Inferior parietal cortex (tissue), 1 donor: ENCODE data around the gene ADSL.

Source experiments
- DNase-seq: peaks from one replicate; pipeline ENCODE4 v3.0.0-alpha.2; 2016; ENCODE audit errors: extremely low spot score

Gene ADSL

DNA sequence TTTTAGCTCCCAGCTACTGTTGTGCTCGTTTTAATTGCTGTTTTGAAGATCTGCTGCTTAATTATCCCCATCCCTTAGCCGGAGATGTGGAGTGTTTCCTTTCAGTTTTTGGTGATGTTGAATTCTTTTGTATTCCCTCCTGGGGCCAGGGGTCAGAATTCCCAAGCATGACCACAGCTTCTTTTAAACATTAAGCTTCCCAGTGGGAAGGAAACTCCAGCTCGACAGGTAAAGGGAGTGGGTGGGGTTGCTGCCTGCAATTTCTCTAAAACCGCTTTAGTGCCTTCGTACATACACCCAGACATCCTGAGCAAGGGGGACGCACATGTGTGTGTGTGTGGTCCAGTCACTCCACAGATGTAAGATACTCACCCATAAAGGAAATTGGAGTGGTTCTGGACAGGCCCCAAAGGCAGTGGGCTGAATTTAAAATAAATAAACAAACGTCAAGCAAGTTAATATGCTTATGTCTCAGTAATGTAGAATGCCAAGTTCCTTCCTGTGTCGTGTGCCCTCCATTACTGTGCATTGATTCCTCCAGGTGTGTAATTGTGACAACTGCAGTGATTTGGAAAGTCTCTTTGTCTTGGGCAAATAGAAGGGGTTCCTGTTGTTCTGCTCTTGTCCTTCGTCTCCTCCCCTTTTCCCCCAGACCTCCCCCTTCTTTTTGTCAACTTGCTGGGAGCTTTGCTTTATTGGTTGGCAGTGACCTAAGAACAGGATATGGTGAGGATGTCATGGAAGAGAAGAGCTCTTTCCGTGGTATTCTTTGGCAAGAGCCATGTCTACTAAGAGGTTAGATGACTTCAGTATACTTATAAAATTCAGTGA, 19.2 kb upstream of the ADSL start:
- no peak for DNase-seq

DNA sequence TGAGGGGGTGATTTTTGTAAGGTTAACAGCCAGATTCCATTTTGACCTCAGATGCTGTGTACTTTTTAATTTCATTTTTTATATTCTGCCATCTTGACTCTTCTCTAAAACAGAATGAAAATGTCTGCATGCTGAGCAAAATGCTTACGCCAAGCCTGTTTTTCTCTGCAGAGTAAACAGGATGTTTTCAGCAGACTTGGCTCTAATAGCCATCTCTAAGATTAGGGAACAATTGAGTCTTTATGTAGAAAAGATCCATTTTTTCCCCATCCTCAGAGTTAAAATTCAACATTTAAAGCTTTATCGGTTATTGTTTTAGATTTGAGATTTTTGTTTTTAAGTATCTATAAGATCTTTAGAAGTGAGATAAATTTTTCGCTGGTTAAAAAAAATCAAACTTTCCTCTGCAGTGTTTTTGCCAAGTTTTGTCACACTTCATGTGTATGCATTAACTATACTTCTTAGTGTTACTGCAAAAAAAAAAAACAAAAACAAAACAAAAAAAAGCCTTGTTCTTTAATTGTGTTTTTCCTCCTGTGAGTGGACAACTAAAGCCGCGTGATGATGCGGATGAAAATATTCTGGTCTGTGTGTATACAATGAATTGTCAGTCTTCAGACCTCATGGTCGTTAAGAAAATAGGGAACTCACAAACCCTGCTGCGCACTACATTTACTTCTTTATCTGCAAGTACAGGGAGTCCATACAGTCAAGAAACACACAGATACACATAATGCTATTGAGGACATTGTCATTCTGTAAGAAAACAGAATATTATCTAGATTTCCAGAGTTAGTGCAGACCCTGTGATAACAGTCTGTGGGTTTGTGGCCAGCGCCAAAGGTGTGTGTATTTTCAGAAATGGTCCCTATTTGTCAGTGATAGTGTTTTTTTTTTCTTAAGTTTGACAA, 17.5 kb upstream of the ADSL start:
- DNase-seq: peak; percentile 57

DNA sequence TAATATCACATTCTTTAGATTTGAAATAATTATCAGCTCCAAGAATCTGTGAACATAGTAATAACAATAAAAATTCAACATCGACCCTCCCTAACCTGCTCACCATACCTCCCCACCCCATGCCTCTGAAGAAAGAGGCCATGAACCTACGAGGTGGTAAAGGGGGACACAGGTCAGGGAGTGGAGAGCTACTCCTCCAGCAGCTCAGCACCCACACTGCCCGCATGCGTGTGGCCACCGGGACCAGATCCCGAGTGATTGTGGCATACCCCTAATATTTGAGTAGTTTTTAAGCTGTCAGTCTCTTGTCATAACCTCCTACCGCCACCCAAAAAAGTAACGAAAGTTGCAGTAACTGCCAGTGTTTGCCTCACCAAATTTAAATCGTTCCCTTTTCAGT, 16.8 kb upstream of the ADSL start:
- no peak for DNase-seq

DNA sequence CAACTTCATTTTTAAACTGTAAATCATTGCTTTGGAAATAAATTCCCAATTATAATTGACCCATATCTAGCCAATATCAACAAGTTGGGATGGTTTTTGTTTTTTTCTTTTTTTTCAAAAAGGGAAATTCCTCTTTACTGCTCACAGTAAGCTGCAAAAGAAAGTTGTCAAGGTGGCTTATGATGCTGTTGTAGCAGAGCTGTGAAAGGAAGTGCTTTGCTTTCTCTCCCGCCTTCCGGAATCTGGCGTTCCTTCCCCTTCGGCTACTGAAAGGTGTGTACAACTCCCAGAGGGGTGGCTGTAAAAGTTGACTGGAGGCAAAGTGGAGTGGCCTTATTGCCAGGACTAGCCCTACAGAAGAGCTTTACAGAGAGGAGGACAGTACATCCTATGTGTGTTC, 16.2 kb upstream of the ADSL start:
- DNase-seq: no peak

DNA sequence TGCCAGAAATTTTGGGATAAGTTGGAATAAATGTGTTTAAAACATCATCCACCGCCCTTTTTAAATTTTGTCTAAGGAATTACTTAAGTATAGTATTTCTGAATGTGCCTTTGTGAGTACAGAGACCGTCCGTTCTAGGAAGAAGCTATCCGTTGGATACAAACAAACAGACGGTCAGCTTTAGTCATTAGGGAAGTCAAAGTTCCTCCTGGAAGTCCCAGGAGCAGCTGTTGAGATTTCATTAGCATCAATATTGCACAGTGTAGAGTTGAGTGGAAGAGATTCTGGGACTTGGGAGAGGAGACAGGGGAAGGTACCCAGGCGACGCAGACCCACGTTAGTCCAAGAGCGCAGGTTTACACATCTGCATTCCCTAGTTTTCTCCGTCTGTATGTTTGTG, 15.7 kb upstream of the ADSL start:
- DNase-seq: no peak

DNA sequence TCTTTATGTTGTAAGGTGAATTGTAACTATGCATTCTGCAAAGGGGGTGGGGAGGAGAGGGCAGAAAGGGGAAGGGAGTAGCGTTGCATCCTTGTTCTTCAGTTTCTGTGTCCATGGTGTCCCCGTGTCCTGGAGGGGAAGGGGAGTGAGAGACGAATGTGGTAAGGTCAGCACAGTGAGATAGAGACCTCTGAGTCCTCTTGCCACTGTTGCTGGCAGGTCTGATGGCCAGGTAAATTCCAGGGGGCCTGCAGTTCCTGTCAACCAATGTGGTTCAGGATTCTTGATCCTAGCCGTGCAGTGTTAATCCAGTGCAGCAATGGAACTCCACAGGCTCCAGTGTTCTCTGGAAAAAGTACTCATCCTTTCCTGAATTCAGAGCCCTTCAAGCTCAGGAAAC, 14.6 kb upstream of the ADSL start:
- DNase-seq: no peak

DNA sequence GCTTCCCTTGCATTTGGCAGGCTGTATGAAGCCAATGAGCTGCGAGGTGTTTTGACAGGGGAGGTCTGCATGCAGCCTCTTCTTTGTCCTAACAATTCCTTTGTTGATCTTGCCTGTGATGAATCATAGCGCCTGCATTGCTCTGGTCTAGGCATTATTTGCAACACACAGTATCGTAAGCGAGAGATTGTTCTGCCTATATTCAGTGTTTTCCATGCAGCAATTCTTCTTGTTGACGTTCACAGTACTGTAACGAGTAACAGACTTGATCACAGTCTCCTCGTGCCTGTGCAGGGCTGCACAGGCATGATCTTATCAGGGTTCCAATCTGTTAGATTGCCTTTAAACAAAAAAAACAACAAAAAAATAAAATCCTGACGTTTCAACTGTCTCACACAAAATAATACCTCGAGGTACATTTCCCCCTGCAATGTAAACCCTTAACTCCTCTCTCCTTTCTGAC, 13.9 kb upstream of the ADSL start:
- DNase-seq: no peak

DNA sequence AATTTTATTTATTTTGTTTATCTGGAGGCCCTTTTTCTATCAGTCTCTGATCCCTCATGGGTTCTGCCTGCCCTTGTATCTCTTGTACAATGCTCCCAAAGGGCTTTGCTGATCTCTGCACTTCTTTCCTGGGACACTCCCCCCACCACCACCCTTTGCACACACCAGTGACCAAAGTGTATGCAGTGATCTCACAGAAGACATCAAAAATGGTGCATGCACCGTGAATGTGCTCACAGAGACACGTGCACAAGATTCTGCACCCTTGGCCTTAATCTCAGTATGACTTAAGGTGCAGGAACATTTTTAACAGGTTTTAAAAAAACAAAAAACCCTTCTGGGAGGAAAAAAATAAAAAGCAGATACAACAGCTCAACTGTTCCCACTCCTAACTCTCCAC, 12.2 kb upstream of the ADSL start:
- DNase-seq: no peak

DNA sequence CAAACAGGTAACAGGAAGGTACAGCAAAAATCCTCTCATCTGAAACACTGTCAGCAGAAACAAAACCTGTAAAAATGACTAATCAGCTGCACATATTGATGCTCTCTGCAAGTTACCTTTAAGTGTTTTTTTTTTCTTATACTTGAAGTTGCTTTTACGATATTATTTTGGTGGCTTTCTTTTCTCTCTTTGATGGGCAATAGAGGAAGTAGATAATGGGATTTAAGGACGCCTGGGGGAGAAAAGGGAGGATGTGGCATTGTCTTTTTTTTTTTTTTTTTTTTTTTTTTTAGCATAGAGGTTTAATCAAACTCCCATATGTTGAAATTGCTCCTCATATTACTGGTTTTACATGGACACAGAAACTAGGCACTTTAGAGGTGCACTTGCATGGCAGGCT, 11.4 kb upstream of the ADSL start:
- DNase-seq: no peak

DNA sequence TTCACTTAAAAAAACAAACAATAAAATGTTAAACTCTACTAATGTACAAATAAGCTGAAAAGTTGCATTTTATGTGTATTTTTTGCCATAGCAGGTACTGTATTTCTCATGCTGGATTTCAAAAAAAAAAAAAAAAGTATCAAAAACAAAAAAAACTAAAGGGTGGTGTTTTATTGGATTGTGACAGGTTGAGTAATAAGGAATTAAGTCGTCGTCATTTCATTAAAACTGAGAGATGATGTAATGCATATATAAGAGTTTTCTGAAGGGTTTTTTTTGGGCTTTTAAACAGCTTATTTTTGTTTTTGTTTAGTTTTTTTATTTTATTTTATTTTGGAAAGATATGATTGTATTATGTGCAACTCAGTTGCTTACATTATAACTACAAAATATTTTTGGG, 10.9 kb upstream of the ADSL start:
- DNase-seq: no peak

DNA sequence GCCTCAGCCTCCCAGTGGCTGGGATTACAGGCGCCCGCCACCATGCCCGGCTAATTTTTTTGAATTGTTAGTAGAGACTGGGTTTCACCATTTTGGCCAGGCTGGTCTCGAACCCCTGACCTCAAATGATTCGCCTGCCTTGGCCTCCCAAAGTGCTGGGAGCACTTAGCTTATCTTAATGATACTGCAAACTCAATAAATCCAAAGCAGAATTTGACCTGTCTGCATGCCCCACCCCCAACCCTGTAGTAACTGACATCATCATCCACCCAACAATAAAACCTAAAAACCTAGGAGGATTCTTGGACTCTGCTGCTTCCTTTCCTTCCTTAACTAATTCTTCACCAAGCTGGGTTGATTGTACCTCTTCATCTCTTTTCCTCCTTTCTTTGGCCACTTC, 6.3 kb upstream of the ADSL start:
- DNase-seq: no peak

DNA sequence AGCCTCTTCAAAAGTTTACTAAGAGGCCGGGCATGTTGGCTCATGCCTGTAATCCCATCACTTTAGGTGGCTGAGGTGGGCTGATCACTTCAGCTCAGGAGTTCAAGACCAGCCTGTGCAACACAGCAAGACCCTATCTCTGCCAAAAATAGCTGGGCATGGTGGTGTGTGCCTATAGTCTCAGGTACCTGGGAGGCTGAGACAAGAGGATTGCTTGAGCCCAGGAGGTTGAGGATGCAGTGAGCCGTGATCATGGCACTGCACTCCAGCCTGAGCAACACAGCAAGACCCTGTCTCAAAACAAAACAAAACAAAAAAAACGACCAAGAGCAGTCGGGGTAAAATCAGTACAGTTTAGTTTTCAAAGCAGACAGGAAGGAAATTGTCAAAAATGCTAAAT, 4.7 kb upstream of the ADSL start:
- no peak for DNase-seq

DNA sequence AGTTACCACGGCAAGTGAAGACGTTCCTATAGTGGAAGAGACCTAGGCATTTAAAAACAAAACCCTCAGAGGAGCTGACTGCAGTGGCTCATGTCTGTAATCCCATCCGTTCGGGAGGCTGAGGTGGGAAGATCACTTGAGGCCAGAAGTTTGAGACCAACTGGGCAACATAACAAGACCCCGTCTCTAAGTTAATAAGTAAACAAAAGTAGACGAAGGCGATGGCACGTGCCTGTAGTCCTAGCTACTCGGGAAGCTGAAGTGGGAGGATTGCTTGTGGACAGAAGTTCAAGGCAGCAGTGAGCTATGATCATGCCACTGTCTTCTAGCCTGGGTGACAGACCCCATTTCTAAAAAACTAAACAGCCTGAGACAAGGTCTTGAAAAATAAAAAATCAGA, 3.8 kb upstream of the ADSL start:
- DNase-seq: no peak

DNA sequence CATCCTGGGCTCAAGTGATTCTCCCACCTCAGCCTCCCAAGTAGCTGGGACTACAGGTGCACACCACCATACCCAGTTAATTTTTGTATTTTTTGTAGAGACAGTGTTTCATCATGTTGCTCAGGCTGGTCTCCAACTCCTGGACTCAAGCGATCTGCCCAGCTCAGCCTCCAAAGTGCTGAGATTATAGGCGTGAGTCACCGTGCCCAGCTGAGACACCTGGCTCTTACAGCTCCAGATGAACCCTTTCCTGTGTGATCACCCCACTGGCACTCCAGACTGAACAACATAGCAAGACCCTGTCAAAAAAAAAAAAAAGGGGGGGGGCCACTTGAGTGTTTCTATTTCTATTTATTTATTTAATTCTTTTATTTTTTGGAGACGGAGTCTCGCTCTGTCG, 1.0 kb upstream of the ADSL start:
- no peak for DNase-seq

DNA sequence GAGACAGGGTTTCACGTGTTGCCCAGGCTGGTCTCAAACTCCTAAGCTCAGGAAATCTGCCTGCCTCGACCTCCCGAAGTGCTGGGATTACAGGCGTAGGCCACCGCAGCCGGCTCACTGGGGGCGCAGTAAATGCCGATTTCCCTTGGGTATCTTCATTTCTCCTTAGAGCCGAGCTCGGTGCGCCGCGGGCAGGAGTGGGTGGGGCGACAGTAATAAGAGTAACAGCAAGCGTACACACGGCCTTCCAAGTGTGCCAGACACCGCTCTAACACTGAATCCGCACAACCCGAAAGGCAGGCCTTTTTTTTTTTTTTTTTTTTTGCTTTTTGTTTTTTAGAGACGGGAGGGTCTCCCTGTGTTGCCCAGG, 500 bp upstream of the ADSL start:
- DNase-seq: no peak

DNA sequence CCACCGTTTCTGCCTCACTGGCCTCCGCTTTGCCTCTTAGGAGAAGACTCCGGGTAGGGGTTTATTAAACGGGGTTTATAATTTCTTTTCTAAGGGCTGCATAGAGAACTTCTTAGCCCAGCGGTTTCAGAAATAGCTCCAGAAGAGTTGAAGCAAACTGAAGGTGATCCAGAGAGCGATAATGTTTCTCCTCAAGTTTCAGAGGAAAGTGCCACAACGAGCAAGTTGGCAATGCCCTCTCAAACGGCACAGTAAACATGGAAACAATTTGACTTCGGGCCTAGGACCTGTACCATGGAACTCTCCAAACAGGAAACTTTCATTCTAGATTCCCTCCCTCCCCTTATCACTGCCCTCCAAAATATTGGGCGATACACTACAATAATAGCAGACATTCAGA, 1.0 kb downstream of the ADSL start:
- DNase-seq: no peak

DNA sequence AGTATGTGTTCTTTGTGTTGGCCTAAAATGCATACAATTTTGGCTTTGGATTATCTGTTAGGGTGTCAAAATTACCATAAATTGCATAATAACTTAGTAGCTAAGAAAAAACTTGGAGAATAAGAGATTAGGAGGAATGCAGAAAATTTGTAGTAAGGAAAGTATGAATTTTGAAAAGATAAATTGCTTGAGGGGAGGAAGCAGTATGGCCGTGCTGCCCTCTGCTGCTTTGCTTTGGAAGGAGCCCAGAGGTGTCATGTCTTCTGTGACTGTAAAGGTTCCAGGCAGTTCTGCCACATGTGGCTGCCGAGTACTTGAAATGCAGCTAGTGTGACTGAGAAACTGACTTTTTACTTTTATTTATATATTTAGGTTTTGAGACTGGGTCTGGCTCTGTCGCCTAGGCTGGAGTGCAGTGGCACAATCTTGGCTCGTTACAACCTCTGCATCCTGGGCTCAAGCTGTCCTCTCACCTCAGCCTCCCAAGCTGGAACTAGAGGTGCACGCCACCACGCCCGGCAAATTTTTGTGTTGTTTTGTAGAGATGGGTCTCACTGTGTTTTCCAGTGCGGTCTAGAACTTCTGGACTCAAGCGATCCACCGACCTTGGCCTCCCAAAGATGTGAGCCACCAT, 1.8 kb downstream of the ADSL start:
- DNase-seq: peak; percentile 64

DNA sequence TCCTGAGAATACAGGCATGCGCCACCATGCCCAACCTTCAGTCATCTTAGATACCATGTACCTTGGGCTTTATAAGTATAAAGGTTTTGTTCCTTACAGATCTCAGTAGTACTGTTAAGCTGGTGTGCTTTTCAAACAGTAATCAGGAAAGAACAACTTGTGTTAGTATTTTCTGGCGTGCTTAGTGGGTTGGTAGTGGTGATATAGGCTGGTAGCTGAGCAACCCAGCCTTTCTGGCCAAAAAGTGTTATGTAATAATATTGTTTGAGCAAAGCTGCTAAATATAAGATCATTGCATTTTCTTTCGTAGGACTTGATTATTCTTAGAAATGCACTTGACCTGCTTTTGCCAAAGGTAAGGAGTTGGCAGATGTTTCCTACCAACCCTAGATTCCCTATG, 6.5 kb downstream of the ADSL start:
- DNase-seq: no peak

DNA sequence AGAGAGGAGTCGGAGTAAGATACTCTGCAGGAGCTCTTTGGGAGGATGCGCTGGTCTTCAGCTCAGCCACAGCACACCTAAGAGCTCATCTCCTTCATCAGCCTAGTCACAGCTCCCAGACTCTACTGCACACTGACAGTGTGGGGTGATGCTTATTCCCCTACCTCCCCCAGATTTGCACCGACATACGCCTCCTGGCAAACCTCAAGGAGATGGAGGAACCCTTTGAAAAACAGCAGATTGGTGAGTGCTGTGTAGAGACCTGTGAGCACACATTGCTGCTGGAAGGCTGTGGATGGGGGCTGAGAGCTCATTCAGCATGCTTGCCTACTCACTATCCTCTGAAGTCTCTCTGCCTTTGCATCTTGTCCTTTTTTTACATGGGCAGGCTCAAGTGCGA, 14.8 kb downstream of the ADSL start:
- DNase-seq: no peak

DNA sequence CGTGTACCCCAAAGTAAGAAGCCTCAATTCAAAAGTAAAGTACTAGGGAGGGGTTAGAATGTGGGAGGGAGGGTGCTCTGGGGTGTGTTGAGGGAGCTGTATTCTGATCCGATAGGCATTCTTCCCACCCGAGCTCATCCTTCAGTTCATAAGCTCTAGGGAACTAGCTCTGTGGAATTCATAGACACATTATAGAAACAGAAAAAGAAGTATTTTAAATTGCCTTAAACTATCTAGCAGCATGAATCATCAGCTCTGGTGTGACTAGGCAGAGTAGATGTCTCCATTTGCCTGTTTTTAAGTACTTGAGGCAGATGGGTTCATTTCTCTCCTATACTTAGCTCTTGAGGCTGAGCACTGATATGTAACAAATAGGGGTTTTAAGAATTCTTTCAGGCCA, 16.8 kb downstream of the ADSL start:
- DNase-seq: peak; percentile 16

DNA sequence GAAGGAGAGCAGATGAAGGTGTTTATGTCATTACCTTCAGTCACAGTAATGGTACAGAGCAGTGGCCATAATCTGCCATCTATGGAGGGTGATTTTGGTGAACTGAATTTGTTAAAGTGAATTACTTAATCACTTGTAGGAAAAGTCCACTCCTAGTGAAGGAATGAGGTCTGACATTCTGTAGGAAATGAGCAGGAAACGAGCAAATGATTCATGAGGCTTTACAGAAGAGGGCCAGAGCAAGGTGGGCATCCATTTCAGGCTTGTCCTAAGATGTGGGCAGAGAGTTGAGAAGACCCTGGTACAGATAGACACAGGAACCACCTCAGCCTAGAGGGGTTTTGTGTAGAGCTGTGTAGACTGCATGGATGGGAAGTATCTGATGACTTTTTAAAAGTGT, 18.1 kb downstream of the ADSL start:
- no peak for DNase-seq

DNA sequence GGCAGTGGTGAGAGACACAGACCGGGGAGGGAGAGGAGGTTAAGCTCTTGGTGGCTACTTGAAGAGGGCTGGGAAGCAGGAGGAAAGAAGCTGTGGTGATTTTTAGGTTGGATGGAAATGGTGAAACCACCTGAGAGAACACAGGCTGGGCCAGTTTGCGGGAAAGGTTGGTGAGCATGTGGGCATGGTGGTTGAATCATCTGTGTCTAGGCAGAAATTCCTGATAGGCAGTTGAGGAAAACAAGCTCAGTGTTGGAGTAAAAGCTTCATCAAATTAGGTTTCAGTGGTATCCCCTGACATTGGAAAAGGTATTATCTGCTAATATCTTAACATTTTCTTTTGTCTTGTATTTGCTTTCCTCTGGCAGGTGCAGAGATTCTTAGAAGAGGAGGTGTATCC, 19.8 kb downstream of the ADSL start:
- DNase-seq: no peak

DNA sequence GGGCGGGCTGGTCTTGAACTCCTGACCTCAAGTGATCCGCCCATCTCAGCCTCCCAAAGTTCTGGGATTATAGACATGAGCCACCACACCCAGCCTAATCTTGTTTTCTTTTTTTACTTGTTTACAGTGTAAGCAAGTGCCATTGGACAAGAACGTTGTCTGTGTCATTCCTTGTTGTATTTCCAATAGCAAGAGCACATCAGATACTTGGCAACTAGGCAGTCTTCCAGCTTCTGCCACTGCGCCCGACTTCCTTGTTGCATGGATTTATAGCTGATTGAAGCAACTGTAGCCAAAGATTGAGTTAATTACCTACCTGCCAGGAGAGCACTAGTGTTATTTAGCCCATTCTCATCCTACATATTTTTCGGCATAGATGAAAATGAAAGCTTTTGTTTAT, 21.0 kb downstream of the ADSL start:
- no peak for DNase-seq
